Muscle layer of duodenum (tissue), 2 donors: ENCODE results near the gene XYLT1.

Experiments used
- H3K27ac ChIP-seq: one replicate; pipeline ENCODE4 v1.7.0; 2013; ENCODE audit warnings: mild to moderate bottlenecking, low read length
- H3K27me3 ChIP-seq: one replicate; pipeline ENCODE4 v1.7.0; 2013; ENCODE audit warnings: low read depth, mild to moderate bottlenecking, control low read depth, low read length
- H3K36me3 ChIP-seq, 2 donors: one replicate each; pipeline ENCODE4 v1.7.0; 2013; ENCODE audit warnings: low read length in 2 of 2, control low read depth in 1 of 2, mild to moderate bottlenecking in 1 of 2; ENCODE audit not compliant: insufficient read depth in 2 of 2, control insufficient read depth in 1 of 2
- H3K4me1 ChIP-seq, 2 donors: one replicate each; pipeline ENCODE4 v1.7.0; 2013; ENCODE audit warnings: low read length in 2 of 2, mild to moderate bottlenecking in 2 of 2, control low read depth in 1 of 2, moderate library complexity in 1 of 2; ENCODE audit not compliant: insufficient read depth in 2 of 2, control insufficient read depth in 1 of 2
- H3K4me3 ChIP-seq, 2 donors: one replicate each; pipeline ENCODE4 v1.7.0; 2013; ENCODE audit warnings: low read length in 2 of 2, low read depth in 1 of 2, mild to moderate bottlenecking in 1 of 2
- H3K9me3 ChIP-seq, 2 donors: one replicate each; pipeline ENCODE4 v1.7.0; 2013; ENCODE audit warnings: low read length in 2 of 2, control low read depth in 1 of 2, mild to moderate bottlenecking in 1 of 2; ENCODE audit not compliant: control insufficient read depth in 1 of 2
- donor health status: healthy.

The XYLT1 gene

GRCh38 chr16:17377360-17378324 lies 93.1 kb downstream of the XYLT1 start:
- Histone ChIP-seq H3K4me3 (no peak overlapping the region), H3K4me1 (peaks cover 8 to 41% of the 10 kb centered on the region in 2 donors), H3K27me3 (no peaks in the 10 kb centered on the region), H3K9me3 (no peaks in the 10 kb centered on the region), H3K36me3 (no peaks in the 10 kb centered on the region), H3K27ac (peak overlapping the region; percentile 55)

- Histone ChIP-seq H3K4me1 (peaks cover 8 to 35% of the 10 kb centered on the region in 2 donors), H3K9me3 (no peaks in the 10 kb centered on the region), H3K36me3 (no peaks in the 10 kb centered on the region), H3K27ac (no peak overlapping the region), H3K27me3 (no peaks in the 10 kb centered on the region), H3K4me3 (no peak overlapping the region)
Measured at GRCh38 chr16:17375461-17376304, 95.1 kb downstream of the XYLT1 start.

- Histone ChIP-seq H3K4me3 (no peak overlapping the region), H3K27ac (no peak overlapping the region), H3K36me3 (no peaks in the 10 kb centered on the region), H3K4me1 (peaks cover 14 to 31% of the 10 kb centered on the region in 2 donors), H3K9me3 (no peaks in the 10 kb centered on the region), H3K27me3 (no peaks in the 10 kb centered on the region)
Measured at GRCh38 chr16:17374668-17375255, 96.0 kb downstream of the XYLT1 start.

GRCh38 chr16:17373533-17373932 lies 97.2 kb downstream of the XYLT1 start:
- Histone ChIP-seq H3K36me3 (no peaks in the 10 kb centered on the region), H3K27ac (no peak overlapping the region), H3K27me3 (no peaks in the 10 kb centered on the region), H3K9me3 (no peaks in the 10 kb centered on the region), H3K4me3 (no peak overlapping the region), H3K4me1 (peaks cover 6 to 22% of the 10 kb centered on the region in 2 donors)

GRCh38 chr16:17372386-17372785 lies 98.4 kb downstream of the XYLT1 start:
- Histone ChIP-seq H3K27ac (no peak overlapping the region), H3K9me3 (no peaks in the 10 kb centered on the region), H3K36me3 (no peaks in the 10 kb centered on the region), H3K4me1 (peaks cover 11 to 18% of the 10 kb centered on the region in 2 donors), H3K4me3 (no peak overlapping the region), H3K27me3 (no peaks in the 10 kb centered on the region)

- H3K4me3 ChIP-seq, result no peak overlapping the region
- H3K27ac ChIP-seq, result no peak overlapping the region
- no peaks in the 10 kb centered on the region for H3K36me3 ChIP-seq
- H3K9me3 ChIP-seq, result no peaks in the 10 kb centered on the region
- H3K27me3 ChIP-seq, result no peaks in the 10 kb centered on the region
- H3K4me1 ChIP-seq, result peaks cover 11 to 18% of the 10 kb centered on the region in 2 donors
Measured at GRCh38 chr16:17371299-17371698, 99.5 kb downstream of the XYLT1 start.

GRCh38 chr16:17370731-17371285 lies 100.0 kb downstream of the XYLT1 start:
- Histone ChIP-seq H3K27me3 (no peaks in the 10 kb centered on the region), H3K4me1 (peaks cover 11 to 19% of the 10 kb centered on the region in 2 donors), H3K4me3 (no peak overlapping the region), H3K9me3 (no peaks in the 10 kb centered on the region), H3K36me3 (no peaks in the 10 kb centered on the region), H3K27ac (no peak overlapping the region)

- Histone ChIP-seq H3K36me3 (no peaks in the 10 kb centered on the region), H3K27me3 (no peaks in the 10 kb centered on the region), H3K9me3 (no peaks in the 10 kb centered on the region), H3K4me1 (peaks cover 11 to 21% of the 10 kb centered on the region in 2 donors), H3K4me3 (no peak overlapping the region), H3K27ac (peak overlapping the region; percentile 62)
Measured at GRCh38 chr16:17370223-17370707, 100.5 kb downstream of the XYLT1 start.

GRCh38 chr16:17369421-17370222 lies 101.1 kb downstream of the XYLT1 start:
- Histone ChIP-seq H3K9me3 (no peaks in the 10 kb centered on the region), H3K36me3 (no peaks in the 10 kb centered on the region), H3K27me3 (no peaks in the 10 kb centered on the region), H3K4me3 (peak overlapping the region in 1 of 2 donors; percentile 7), H3K27ac (peak overlapping the region; percentile 62), H3K4me1 (peaks cover 15 to 27% of the 10 kb centered on the region in 2 donors)

GRCh38 chr16:17368951-17369350 lies 101.8 kb downstream of the XYLT1 start:
- H3K36me3 ChIP-seq, result no peaks in the 10 kb centered on the region
- no peaks in the 10 kb centered on the region for H3K9me3 ChIP-seq
- peaks cover 18 to 34% of the 10 kb centered on the region in 2 donors for H3K4me1 ChIP-seq
- no peaks in the 10 kb centered on the region for H3K27me3 ChIP-seq
- H3K4me3 ChIP-seq, result no peak overlapping the region
- H3K27ac ChIP-seq, result peak overlapping the region; percentile 62
